HG03558 (cell line): ENCODE measurements around the gene CAMTA1.
"Not testable (repeated sequence)": the region's sequence is repeated elsewhere in the genome, so short reads cannot be mapped to it uniquely, and the experiment has no call there.

Experiments used
- ATAC-seq: cut with Tn5 transposase; IDR thresholded peaks from one replicate; pipeline ENCODE4 v1.9.1; 2021; ENCODE audit warnings: moderate number of reproducible peaks; ENCODE audit not compliant: unreplicated experiment; ENCODE audit errors: extremely low read depth

CAMTA1 gene

GRCh38 chr1:6842301-6842700 lies 57.0 kb downstream of the CAMTA1 start:
- no peak for ATAC-seq

DNA sequence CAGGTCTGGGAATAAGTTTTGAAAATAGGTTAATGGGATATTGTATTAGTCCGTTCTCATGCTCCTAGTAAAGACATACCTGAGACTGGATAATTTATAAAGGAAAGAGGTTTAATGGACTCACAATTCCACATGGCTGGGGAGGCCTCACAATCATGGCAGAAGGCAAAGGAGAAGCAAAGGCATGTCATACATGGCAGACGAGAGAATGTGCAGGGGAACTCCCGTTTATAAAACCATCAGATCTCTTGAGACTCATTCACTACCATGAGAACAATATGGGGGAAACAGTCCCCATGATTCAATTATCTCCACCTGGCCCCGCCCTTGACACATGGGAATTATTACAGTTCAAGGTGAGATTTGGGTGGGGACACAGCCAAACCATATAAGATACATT lies 60.5 kb downstream of the CAMTA1 start:
- ATAC-seq = not testable (repeated sequence)

DNA sequence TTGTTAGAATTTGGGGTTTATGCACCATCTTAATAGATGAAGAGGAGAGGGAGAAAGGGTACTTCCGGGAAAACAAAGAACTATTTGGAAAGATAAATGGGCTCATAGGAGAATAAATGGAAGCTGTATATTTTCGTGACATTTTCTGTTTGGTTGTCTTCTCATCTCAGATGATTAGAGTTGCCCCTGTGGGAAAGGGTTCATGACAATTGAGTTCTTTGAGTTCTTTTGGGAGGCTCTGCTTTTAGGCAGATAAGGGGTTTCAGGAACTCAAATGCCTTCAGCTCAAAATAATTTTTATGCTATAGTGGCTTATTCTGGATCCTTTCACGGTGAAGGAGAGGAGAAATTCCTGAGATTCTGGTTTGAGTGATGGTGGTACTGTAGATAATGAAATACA lies 63.6 kb downstream of the CAMTA1 start:
- ATAC-seq = no peak

- no peak for ATAC-seq
Measured at GRCh38 chr1:6850537-6850936, 65.3 kb downstream of the CAMTA1 start.

DNA sequence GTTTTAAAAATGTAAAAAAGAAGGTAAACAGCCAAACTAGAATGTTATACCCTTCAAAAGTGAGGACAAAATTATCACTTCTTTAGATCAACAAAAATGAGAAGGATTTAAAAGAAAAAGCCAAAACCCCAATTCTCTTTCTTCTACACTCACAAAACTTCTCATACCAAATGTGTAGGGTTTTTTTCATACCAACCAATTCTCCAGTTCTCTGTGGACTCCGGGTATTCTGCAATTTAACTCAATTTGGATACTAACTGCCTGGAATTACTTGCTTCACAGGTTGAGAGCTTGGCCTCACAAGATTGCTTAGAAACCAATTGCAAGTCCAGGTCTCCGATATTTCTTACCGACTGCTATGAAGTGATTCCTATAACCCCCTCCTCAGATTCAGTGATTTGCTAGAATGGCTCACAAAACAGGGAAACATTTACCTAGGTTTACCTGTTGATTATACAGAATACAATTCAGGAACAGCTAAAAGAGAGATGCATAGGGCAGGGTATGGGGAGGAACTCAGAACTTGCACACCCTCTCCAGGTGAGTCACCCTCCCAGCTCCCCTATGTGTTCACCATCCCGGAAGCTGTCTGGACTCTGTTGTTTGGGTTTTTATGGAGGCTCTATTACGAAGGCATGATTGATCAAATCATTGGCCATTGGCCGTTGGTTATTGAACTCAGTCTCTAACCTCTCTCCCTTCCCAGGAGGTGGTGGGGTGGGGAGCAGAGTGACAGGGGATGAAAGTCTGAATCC lies 67.1 kb downstream of the CAMTA1 start:
- no peak for ATAC-seq

GRCh38 chr1:6854166-6854565 lies 68.9 kb downstream of the CAMTA1 start:
- no peak for ATAC-seq

- ATAC-seq = no peak
Measured at GRCh38 chr1:6857831-6858230, 72.6 kb downstream of the CAMTA1 start.

DNA sequence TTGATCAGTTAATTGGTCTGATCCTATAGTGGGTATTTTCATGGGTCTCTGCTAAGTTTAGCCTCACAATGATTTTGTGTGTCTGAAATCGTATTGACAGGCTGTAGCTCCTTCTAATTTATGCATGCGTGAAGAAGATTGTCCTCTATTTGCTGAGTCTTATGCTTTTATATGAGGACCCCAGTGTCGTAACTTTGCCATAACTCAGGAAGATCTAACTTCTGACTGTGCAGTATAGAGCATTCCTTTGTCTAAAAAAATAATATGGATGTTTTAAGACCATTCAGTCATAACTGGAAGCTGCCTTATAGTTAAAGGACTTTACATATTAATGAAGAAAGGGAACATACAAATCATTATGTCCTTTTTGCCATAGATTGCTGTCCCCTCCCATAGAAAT lies 73.3 kb downstream of the CAMTA1 start:
- ATAC-seq = no peak

- no peak for ATAC-seq
Measured at GRCh38 chr1:6859415-6860343, 74.4 kb downstream of the CAMTA1 start.

DNA sequence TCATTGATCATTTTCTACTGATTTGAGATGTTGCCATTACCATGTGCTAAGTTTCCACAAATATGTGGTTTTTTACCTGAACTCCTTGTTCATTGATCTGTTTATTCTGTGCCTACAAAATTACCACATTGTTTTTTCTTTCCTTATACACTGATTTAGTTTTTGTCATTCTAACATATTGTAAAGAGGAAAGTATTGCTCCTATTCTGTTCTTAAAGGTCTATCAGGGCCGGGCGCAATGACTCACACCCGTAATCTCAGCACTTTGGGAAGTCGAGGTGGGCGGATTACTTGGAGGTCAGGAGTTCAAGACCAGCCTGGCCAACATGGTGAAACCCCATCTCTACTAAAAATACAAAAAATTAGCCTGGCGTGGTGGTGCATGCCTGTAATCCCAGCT lies 75.1 kb downstream of the CAMTA1 start:
- ATAC-seq = no peak

- ATAC-seq = no peak
Measured at GRCh38 chr1:6861075-6861724, 75.9 kb downstream of the CAMTA1 start.

GRCh38 chr1:6862906-6863305 lies 77.7 kb downstream of the CAMTA1 start:
- no peak for ATAC-seq

DNA sequence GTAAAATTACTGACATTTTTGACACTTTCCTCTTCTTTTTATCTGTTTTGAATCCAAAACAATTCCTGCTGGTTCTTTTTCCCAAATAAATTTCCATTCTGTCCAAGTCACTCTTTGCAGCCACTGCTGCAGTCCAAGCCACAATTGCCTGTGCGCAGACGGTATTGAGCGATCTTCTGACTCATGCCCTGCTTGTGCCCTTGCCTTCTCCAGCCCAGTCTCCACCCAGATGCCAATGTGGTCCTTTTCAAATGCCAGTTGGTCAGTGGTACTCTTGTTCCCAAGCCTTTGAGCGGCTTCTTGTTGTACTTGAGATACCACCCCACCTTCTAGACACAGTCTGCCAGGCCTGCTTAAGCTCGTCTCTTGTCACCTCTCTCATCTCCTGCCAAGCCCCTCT lies 78.9 kb downstream of the CAMTA1 start:
- ATAC-seq = no peak

GRCh38 chr1:6866825-6867224 lies 81.6 kb downstream of the CAMTA1 start:
- ATAC-seq = no peak

GRCh38 chr1:6867321-6867720 lies 82.1 kb downstream of the CAMTA1 start:
- no peak for ATAC-seq

- ATAC-seq = no peak
Measured at GRCh38 chr1:6867729-6868659, 82.7 kb downstream of the CAMTA1 start.

GRCh38 chr1:6868660-6869380 lies 83.6 kb downstream of the CAMTA1 start:
- ATAC-seq = no peak

DNA sequence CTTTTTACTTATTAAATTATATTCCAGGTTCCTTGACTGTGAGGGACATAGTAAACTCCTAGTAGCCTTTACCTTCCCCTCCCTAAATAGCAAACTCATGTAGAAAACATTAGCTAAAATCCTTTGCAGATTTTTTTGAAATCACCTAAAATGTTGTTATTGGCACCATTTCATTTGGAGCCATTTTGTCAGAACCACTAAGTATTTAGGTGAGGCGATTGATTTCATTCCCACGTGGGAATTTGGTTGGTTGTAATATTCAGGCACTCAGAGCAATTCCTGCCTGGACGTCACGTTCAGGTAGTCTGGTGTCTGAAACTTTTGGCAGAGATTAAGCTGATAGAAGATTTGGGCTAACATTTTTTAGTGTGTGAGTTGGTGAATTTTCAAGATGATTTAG lies 84.3 kb downstream of the CAMTA1 start:
- ATAC-seq = no peak

DNA sequence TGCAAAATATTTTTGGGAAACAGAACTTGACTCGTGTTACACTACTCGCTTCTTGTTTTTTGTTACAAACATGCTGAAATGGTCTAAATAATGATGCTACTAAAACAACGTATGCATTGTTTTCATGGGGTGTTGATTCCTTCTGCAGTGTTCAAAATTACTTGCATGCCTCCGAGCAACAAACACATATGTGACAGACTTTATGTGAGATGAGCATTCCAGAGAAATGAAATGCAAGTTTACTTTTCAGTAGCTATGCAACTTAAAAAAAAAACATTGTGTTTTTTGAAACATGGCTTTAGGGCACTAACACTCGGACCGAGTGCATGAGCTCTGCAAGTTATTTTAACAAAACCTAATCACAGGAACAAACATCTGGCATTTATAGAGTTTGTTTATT lies 84.8 kb downstream of the CAMTA1 start:
- ATAC-seq = no peak
